Testis (tissue), 3 donors: ENCODE data around the gene TOMM40. TPM values are rescaled to one million over a fixed set of nuclear protein-coding genes. Genes with fewer than 3 reads are reported as not detected.

Experiments used
- DNase-seq: peaks from one replicate; pipeline ENCODE4 v3.0.0-alpha.2; 2019
- H3K27ac ChIP-seq, 2 donors: fragments of 200-600 bp; sonication (generic); one replicate each; pipeline ENCODE4 v1.5.1; 2019
- H3K27me3 ChIP-seq: fragments of 200-600 bp; sonication (generic); one replicate; pipeline ENCODE4 v1.5.1; 2019
- H3K36me3 ChIP-seq: fragments of 200-600 bp; sonication (generic); one replicate; pipeline ENCODE4 v1.5.1; 2017; ENCODE audit warnings: low read depth; ENCODE audit errors: missing control alignments
- H3K4me1 ChIP-seq: fragments of 200-600 bp; sonication (generic); one replicate; pipeline ENCODE4 v1.5.1; 2019
- H3K4me3 ChIP-seq, 2 donors: fragments of 200-600 bp; sonication (generic); one replicate each; pipeline ENCODE4 v1.5.1; 2017 to 2019
- H3K9me3 ChIP-seq: fragments of 200-600 bp; sonication (generic); one replicate; pipeline ENCODE4 v1.5.1; 2017
- CTCF ChIP-seq, 3 experiments: fragments of 450-650 bp in 2 of 3; fragments of 200-600 bp in 1 of 3; sonication (generic) in 1 of 3; IDR thresholded peaks; one replicate each; pipeline ENCODE4 v1.5.1; 2016 to 2019; ENCODE audit warnings: antibody characterized with exemption in 3 of 3, mild to moderate bottlenecking in 2 of 3, moderate library complexity in 1 of 3
- POLR2A ChIP-seq: fragments of 450-650 bp; IDR thresholded peaks from one replicate; pipeline ENCODE4 v1.6.1; 2017; ENCODE audit warnings: antibody characterized with exemption, mild to moderate bottlenecking, moderate library complexity
- WGBS, 2 donors: methylation state at CpG; one replicate each; pipeline ENCODE4 v1.1.5; 2018; 5-methylcytosine and 5-hydroxymethylcytosine counted together
- intact Hi-C: fragments of 100-400 bp; cut with DNase I; formaldehyde crosslinking; loops from one replicate; pipeline ENCODE4 v1.15.1; 2023; ENCODE audit warnings: low total_unique reads
- polyA plus RNA-seq: library from polyadenylated mRNA; stranded (reverse); fragments of 350-450 nt; fragmentation: Illumina TruSeq; extraction: RNeasy Lipid Tissue Mini Kit (QIAGEN cat#74804); gene quantifications from one replicate; pipeline ENCODE4 v1.2.3, GENCODE V29; 2014; ENCODE audit warnings: low read depth, low replicate concordance; ENCODE audit not compliant: insufficient read depth
- total RNA-seq, 2 donors: library from RNA; depleted of rRNA; stranded (reverse); fragments of >200 nt; gene quantifications; one replicate each; pipeline ENCODE4 v1.2.3, GENCODE V29; 2016

The TOMM40 gene
- total and polyA plus RNA-seq, 3 donors from 2014 or later, result 43.1 to 67.3 (median 54.7) TPM

GRCh38 chr19:44865196-44865767, 25.8 kb upstream of the TOMM40 start:
- no peak for DNase-seq
- Histone ChIP-seq H3K27me3 (no peaks in the 10 kb centered on the region), H3K36me3 (no peaks in the 10 kb centered on the region), H3K9me3 (no peaks in the 10 kb centered on the region), H3K27ac (no peak overlapping the region), H3K4me1 (no peaks in the 10 kb centered on the region), H3K4me3 (no peak overlapping the region)
- 83 to 90% methylated on average over 10 to 27 of the region's 27 CpGs for WGBS, 2 donors
- TF ChIP-seq CTCF (IDR thresholded peaks at IDR 0.05) (no peak), POLR2A (no peak)
- intact Hi-C loops, result no loop called here

GRCh38 chr19:44866664-44867063, 24.4 kb upstream of the TOMM40 start:
- peaks cover 2% of the 10 kb centered on the region for H3K4me1 ChIP-seq
- intact Hi-C loops, result no loop called here
- H3K36me3 ChIP-seq, result no peaks in the 10 kb centered on the region
- no peak overlapping the region for H3K4me3 ChIP-seq
- TF ChIP-seq CTCF (IDR thresholded peaks at IDR 0.05) (no peak), POLR2A (no peak)
- WGBS, 2 donors, result 81 to 87% methylated on average over 4 of the region's 4 CpGs
- DNase-seq, result no peak
- no peaks in the 10 kb centered on the region for H3K9me3 ChIP-seq
- no peaks in the 10 kb centered on the region for H3K27me3 ChIP-seq
- no peak overlapping the region for H3K27ac ChIP-seq

- TF ChIP-seq CTCF (IDR thresholded peaks at IDR 0.05), result no peak
- no peak for TF ChIP-seq POLR2A
- WGBS, 2 donors, result 84 to 89% methylated on average over 12 of the region's 12 CpGs
- Histone ChIP-seq H3K4me1 (peaks cover 2% of the 10 kb centered on the region), H3K36me3 (no peaks in the 10 kb centered on the region), H3K27ac (no peak overlapping the region), H3K27me3 (no peaks in the 10 kb centered on the region), H3K9me3 (no peaks in the 10 kb centered on the region), H3K4me3 (no peak overlapping the region)
- intact Hi-C loops, result no loop called here
- DNase-seq, result no peak
Observed at GRCh38 chr19:44867578-44867977, 23.5 kb upstream of the TOMM40 start.

GRCh38 chr19:44869733-44870470, 21.2 kb upstream of the TOMM40 start:
- TF ChIP-seq POLR2A (no peak), CTCF (IDR thresholded peaks at IDR 0.05) (no peak)
- Histone ChIP-seq H3K36me3 (no peaks in the 10 kb centered on the region), H3K27me3 (no peaks in the 10 kb centered on the region), H3K4me1 (peaks cover 2% of the 10 kb centered on the region), H3K9me3 (no peaks in the 10 kb centered on the region), H3K4me3 (no peak overlapping the region), H3K27ac (peak overlapping the region in 1 of 2 donors; percentile 56)
- DNase-seq, result peak; percentile 39
- intact Hi-C loops, result no loop called here
- 67 to 70% methylated on average over 13 of the region's 13 CpGs for WGBS, 2 donors
